K562 (cell line): Measurements from ENCODE around the gene RPS8. TPM values are rescaled to one million over a fixed set of nuclear protein-coding genes. Genes with fewer than 3 reads are reported as not detected.

Experiments used
- CBX3 ChIP-seq, 2 experiments: IDR thresholded peaks; 1 replicate in 1 of 2; 2 replicates in 1 of 2; pipeline ENCODE4 v1.6.1; 2012; ENCODE audit warnings: inconsistent platforms in 2 of 2, low read length in 2 of 2, borderline replicate concordance in 1 of 2, control low read depth in 1 of 2
- DMBX1 ChIP-seq: fragments of 250-450 bp; sonication (Bioruptor Pico); IDR thresholded peaks from 2 replicates; pipeline ENCODE4 v1.8.0; 2022; ENCODE audit warnings: inconsistent platforms, mild to moderate bottlenecking, moderate library complexity, borderline replicate concordance
- KDM4B ChIP-seq, 2 experiments: fragments of 450-650 bp in 1 of 2; sonication (generic) in 1 of 2; IDR thresholded peaks; 2 replicates each; pipeline ENCODE4 v1.6.1; 2016 to 2017; ENCODE audit warnings: borderline replicate concordance in 2 of 2, antibody characterized with exemption in 1 of 2, low read depth in 1 of 2, mild to moderate bottlenecking in 1 of 2
- PHTF2 ChIP-seq: fragments of 250-450 bp; sonication (Bioruptor Pico); IDR thresholded peaks from 2 replicates; pipeline ENCODE4 v1.5.0; 2021; ENCODE audit warnings: mild to moderate bottlenecking
- RBBP5 ChIP-seq: fragments of 200-600 bp; sonication (generic); IDR thresholded peaks from 2 replicates; pipeline ENCODE4 v1.6.1; 2012; ENCODE audit warnings: borderline replicate concordance, mild to moderate bottlenecking, low read length, control low read depth, inconsistent platforms; ENCODE audit not compliant: insufficient read depth, poor library complexity, severe bottlenecking
- TCF3 ChIP-seq: sonication (generic); formaldehyde crosslinking; IDR thresholded peaks from 2 replicates; pipeline ENCODE4 v1.4.0; 2020; ENCODE audit warnings: mild to moderate bottlenecking, missing genetic modification reagents
- ZNF133 ChIP-seq: fragments of 250-450 bp; sonication (Bioruptor Pico); IDR thresholded peaks from 2 replicates; pipeline ENCODE4 v1.4.0; 2020; ENCODE audit warnings: mild to moderate bottlenecking
- polyA plus RNA-seq, 8 experiments: library from polyadenylated mRNA; depleted of rRNA in 4 of 8; stranded (reverse) in 5 of 8; unstranded in 3 of 8; fragments of >200 nt; fragmentation: Nextera tagmentation in 2 of 8; fragmentation: Illumina TruSeq in 1 of 8; extraction: Ambion mirVana in 2 of 8; extraction: Trizol in 1 of 8; gene quantifications; 2 replicates each; pipeline versions ENCODE4 v1.2.1 to v1.2.3, GENCODE V29; 2011 to 2014; ENCODE audit warnings: inconsistent platforms in 1 of 8, missing spikeins in 1 of 8
- total RNA-seq, 7 experiments: library from RNA; depleted of rRNA in 6 of 7; stranded (reverse); fragments of >200 nt in 6 of 7; fragmentation: Illumina TruSeq in 2 of 7; extraction: Trizol in 2 of 7; gene quantifications; 2 replicates each; pipeline versions ENCODE4 v1.2.1 to v1.2.3, GENCODE V29; 2011 to 2021; ENCODE audit warnings: low replicate concordance in 1 of 7
- TF ChIP-seq, protein P1 (sequence below): fragments of 450-650 bp; IDR thresholded peaks from 2 replicates; pipeline ENCODE4 v1.6.1; 2016; ENCODE audit warnings: antibody characterized with exemption
- TF ChIP-seq, protein P2 (sequence below): fragments of 150-350 bp; conservative IDR thresholded peaks from 2 replicates; pipeline ENCODE4 v1.6.1; 2014; ENCODE audit warnings: low read length
- TF ChIP-seq, protein P3 (sequence below), 2 experiments: fragments of 450-650 bp; formaldehyde crosslinking in 1 of 2; IDR thresholded peaks; 2 replicates each; pipeline versions ENCODE4 v1.4.0 to v1.6.1; 2014 to 2020; ENCODE audit warnings: mild to moderate bottlenecking in 2 of 2, borderline replicate concordance in 1 of 2, low read depth in 1 of 2
- TF ChIP-seq, protein P4 (sequence below), 2 experiments: fragments of 450-650 bp in 1 of 2; sonication (generic) in 1 of 2; formaldehyde crosslinking in 1 of 2; IDR thresholded peaks in 1 of 2; conservative IDR thresholded peaks in 1 of 2; 2 replicates each; pipeline versions ENCODE4 v1.6.1 to v1.8.1; 2016 to 2023; ENCODE audit warnings: mild to moderate bottlenecking in 2 of 2, moderate library complexity in 2 of 2, inconsistent platforms in 1 of 2, missing genetic modification reagents in 1 of 2

Gene RPS8
- total and polyA plus RNA-seq, 9 of the 15 experiments (the other 6 are each of a cell fraction or from before 2014, with no cell fraction given) = 2,431 to 4,168 (median 3,109) TPM

DNA sequence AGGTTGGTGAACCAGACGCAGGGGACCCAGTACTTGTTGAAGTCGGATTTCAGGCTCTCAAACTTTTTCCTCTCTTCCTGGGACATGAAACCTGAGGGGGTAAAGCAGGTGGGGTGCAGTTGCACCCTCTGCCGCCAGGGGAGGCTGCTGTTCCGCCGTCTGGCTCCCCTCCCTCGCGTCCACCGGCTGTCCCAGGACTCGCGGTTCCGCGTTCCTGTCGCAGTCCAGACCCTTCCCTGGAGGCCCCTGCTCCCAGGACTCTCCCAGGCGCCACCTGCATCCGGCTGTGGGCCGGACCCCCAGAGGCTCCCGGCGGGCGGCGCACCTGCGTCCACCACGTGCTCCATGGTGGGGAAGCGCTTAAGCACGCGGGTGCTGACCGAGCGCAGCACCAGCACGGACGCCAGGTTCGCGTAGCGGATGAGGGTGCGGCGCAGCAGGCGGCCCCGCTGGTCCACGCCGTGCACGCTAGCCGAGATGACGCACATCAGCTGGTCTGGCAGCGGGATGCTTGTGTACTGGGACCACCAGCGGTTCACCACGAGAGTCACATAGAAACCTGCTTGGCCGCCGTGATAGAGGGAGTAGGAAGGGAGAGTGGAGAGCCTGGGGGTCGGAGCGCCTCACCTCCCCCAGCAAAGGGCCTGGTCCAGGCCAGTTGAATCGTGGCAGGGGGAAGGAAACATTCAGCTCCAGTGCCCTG is 10.9 kb downstream of the RPS8 start (continued):
- TF ChIP-seq, protein P1, sequence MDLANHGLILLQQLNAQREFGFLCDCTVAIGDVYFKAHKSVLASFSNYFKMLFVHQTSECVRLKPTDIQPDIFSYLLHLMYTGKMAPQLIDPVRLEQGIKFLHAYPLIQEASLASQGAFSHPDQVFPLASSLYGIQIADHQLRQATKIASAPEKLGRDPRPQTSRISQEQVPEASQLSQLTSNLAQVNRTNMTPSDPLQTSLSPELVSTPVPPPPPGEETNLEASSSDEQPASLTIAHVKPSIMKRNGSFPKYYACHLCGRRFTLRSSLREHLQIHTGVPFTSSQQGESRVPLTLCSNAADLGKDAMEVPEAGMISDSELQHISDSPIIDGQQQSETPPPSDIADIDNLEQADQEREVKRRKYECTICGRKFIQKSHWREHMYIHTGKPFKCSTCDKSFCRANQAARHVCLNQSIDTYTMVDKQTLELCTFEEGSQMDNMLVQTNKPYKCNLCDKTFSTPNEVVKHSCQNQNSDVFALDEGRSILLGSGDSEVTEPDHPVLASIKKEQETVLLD = 0 out of 2 replicates have a peak, but pooled peaks have one; percentile 18
- no peak for TF ChIP-seq KDM4B (IDR thresholded peaks at IDR 0.05; ENCODE audit: borderline replicate concordance in 2 of 2, low read depth in 1 of 2)
- no peak for TF ChIP-seq PHTF2 (CRISPR knock-in tag)
- peak in 1 of 2 experiments; percentile 24; a peak in 1 of 3 replicates for TF ChIP-seq CBX3 (IDR thresholded peaks at IDR 0.05; ENCODE audit: borderline replicate concordance in 1 of 2, low read length in 2 of 2)
- TF ChIP-seq TCF3 (CRISPR knock-in tag) = peak; percentile 23; the same call in 1 of the 2 replicates
- TF ChIP-seq, protein P2, sequence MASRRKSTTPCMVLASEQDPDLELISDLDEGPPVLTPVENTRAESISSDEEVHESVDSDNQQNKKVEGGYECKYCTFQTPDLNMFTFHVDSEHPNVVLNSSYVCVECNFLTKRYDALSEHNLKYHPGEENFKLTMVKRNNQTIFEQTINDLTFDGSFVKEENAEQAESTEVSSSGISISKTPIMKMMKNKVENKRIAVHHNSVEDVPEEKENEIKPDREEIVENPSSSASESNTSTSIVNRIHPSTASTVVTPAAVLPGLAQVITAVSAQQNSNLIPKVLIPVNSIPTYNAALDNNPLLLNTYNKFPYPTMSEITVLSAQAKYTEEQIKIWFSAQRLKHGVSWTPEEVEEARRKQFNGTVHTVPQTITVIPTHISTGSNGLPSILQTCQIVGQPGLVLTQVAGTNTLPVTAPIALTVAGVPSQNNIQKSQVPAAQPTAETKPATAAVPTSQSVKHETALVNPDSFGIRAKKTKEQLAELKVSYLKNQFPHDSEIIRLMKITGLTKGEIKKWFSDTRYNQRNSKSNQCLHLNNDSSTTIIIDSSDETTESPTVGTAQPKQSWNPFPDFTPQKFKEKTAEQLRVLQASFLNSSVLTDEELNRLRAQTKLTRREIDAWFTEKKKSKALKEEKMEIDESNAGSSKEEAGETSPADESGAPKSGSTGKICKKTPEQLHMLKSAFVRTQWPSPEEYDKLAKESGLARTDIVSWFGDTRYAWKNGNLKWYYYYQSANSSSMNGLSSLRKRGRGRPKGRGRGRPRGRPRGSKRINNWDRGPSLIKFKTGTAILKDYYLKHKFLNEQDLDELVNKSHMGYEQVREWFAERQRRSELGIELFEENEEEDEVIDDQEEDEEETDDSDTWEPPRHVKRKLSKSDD = 0 out of 2 replicates have a peak, but pooled peaks have one; percentile 55
- TF ChIP-seq RBBP5 = peak; percentile 16
- TF ChIP-seq, protein P3, sequence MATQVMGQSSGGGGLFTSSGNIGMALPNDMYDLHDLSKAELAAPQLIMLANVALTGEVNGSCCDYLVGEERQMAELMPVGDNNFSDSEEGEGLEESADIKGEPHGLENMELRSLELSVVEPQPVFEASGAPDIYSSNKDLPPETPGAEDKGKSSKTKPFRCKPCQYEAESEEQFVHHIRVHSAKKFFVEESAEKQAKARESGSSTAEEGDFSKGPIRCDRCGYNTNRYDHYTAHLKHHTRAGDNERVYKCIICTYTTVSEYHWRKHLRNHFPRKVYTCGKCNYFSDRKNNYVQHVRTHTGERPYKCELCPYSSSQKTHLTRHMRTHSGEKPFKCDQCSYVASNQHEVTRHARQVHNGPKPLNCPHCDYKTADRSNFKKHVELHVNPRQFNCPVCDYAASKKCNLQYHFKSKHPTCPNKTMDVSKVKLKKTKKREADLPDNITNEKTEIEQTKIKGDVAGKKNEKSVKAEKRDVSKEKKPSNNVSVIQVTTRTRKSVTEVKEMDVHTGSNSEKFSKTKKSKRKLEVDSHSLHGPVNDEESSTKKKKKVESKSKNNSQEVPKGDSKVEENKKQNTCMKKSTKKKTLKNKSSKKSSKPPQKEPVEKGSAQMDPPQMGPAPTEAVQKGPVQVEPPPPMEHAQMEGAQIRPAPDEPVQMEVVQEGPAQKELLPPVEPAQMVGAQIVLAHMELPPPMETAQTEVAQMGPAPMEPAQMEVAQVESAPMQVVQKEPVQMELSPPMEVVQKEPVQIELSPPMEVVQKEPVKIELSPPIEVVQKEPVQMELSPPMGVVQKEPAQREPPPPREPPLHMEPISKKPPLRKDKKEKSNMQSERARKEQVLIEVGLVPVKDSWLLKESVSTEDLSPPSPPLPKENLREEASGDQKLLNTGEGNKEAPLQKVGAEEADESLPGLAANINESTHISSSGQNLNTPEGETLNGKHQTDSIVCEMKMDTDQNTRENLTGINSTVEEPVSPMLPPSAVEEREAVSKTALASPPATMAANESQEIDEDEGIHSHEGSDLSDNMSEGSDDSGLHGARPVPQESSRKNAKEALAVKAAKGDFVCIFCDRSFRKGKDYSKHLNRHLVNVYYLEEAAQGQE (IDR thresholded peaks at IDR 0.05; ENCODE audit: borderline replicate concordance) = peak; percentile 69; the same call in 1 of the 2 replicates
- TF ChIP-seq, protein P3 (CRISPR knock-in tag; IDR thresholded peaks at IDR 0.05; ENCODE audit: low read depth) = no peak
- peak; percentile 73; the same call in 1 of the 2 replicates for TF ChIP-seq ZNF133 (CRISPR knock-in tag)
- TF ChIP-seq, protein P4, sequence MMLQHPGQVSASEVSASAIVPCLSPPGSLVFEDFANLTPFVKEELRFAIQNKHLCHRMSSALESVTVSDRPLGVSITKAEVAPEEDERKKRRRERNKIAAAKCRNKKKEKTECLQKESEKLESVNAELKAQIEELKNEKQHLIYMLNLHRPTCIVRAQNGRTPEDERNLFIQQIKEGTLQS (IDR thresholded peaks at IDR 0.05) = peak; percentile 49; the same call in 1 of the 2 replicates
- TF ChIP-seq, protein P4 (CRISPR knock-in tag; conservative IDR thresholded peaks at IDR 0.05) = no peak
- TF ChIP-seq DMBX1 (CRISPR knock-in tag) = 0 out of 2 replicates have a peak, but pooled peaks have one; percentile 16
